ENCODE measurements around the gene CLASP1. TPM values are rescaled to one million over a fixed set of nuclear protein-coding genes. Genes with fewer than 3 reads are reported as not detected.

Gene CLASP1
- polyA plus RNA-seq, 1 donor (not counting 4 experiments of a cell fraction or from before 2014, with no cell fraction given): 16.7 TPM

DNA sequence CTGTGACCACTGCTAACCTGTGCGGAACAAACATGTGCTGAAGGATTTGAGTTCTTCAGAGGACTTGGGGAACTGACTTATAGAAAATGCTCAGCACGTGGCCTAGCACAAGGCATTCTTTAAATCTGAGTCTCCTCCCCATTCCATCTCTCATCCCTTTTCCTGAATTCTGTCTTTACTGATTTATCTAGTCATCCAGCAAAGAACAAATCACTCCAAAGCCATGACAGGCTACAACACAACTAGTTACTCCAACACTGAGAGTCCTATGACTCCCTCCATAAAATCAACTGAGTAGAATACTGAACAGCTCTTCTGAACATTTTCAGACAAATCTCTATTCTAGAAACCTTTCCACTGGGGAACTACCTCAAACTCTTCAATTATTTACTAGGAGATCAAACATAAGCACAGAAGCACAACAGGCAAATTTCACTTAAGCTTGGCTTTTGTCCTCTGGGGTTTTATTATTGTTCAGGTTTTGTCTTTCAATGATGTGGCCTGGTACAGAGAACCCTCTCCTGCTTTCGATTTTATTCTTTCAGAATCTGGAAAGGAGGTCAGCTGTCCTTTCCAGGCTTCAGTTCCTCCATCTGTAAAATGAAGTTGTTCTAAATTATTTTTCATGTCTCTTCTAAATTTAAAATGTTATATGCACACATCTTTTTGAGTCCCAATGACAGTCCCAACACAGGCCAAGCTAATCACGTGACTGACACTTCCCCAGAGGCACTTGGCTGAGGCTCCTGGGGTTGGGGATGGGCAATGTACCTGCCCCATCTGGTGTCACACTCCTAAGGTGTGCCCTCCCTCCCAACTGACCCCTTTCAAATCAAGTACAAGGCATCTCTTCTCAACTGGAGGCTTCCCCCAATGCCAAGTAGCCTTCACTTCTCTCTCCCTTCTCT lies 86.7 kb downstream of the CLASP1 start:
- dilution Hi-C loops (cut with MboI; ENCODE audit: extremely low pct_ligation_motif_present, low sequenced_read_pairs): no loop called here
- peaks cover 6% of the 10 kb centered on the region for H4K20me1 ChIP-seq (ENCODE audit: control insufficient read depth, extremely low read depth, insufficient read depth, low read length)
- DNase-seq (ENCODE audit: low read depth, low spot score) (no peak), FAIRE-seq (no peak)
- H3K36me3 ChIP-seq (ENCODE audit: control insufficient read depth in 2 of 2, extremely low read depth in 1 of 2, insufficient read depth in 2 of 2, low read length in 2 of 2): no peaks in the 10 kb centered on the region
- H3K9me3 ChIP-seq (ENCODE audit: control insufficient read depth, low read depth, low read length): no peaks in the 10 kb centered on the region
- H3K27me3 ChIP-seq (ENCODE audit: control insufficient read depth, extremely low read depth, insufficient read depth, low read length): no peaks in the 10 kb centered on the region
- no peak overlapping the region for H3K4me3 ChIP-seq (ENCODE audit: control insufficient read depth in 2 of 3, extremely low read depth in 1 of 3, insufficient read depth in 2 of 3, low read depth in 1 of 3, low read length in 3 of 3)
- H3K4me1 ChIP-seq (ENCODE audit: control insufficient read depth, extremely low read depth, insufficient read depth, low read length): peaks cover 23% of the 10 kb centered on the region
- H2AFZ ChIP-seq (ENCODE audit: control insufficient read depth, low read length): no peak overlapping the region
- TF ChIP-seq, protein P1, sequence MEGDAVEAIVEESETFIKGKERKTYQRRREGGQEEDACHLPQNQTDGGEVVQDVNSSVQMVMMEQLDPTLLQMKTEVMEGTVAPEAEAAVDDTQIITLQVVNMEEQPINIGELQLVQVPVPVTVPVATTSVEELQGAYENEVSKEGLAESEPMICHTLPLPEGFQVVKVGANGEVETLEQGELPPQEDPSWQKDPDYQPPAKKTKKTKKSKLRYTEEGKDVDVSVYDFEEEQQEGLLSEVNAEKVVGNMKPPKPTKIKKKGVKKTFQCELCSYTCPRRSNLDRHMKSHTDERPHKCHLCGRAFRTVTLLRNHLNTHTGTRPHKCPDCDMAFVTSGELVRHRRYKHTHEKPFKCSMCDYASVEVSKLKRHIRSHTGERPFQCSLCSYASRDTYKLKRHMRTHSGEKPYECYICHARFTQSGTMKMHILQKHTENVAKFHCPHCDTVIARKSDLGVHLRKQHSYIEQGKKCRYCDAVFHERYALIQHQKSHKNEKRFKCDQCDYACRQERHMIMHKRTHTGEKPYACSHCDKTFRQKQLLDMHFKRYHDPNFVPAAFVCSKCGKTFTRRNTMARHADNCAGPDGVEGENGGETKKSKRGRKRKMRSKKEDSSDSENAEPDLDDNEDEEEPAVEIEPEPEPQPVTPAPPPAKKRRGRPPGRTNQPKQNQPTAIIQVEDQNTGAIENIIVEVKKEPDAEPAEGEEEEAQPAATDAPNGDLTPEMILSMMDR (optimal IDR thresholded peaks at IDR 0.05 in 1 of 3, IDR thresholded peaks at IDR 0.05 in 1 of 3, conservative IDR thresholded peaks at IDR 0.05 in 1 of 3; ENCODE audit: extremely low read depth in 1 of 3, insufficient read depth in 2 of 3, low read length in 3 of 3): no peak
- TF ChIP-seq EZH2 (IDR thresholded peaks at IDR 0.05; ENCODE audit: low read length): no peak
- H3K9me1 ChIP-seq (ENCODE audit: control insufficient read depth, extremely low read depth, insufficient read depth, low read length): peaks cover 6% of the 10 kb centered on the region
- peak overlapping the region; percentile 36 for H3K4me2 ChIP-seq (ENCODE audit: control insufficient read depth, extremely low read depth, insufficient read depth, low read depth, low read length)
- H3K9ac ChIP-seq (ENCODE audit: control insufficient read depth, extremely low read depth, insufficient read depth, low read length): no peak overlapping the region
- H3K27ac ChIP-seq (ENCODE audit: control insufficient read depth, insufficient read depth, low read length): peak overlapping the region; percentile 42
- H3K79me2 ChIP-seq (ENCODE audit: control insufficient read depth, insufficient read depth, low read length): peaks cover 48% of the 10 kb centered on the region

GRCh38 chr2:121561617-121562268 lies 87.5 kb downstream of the CLASP1 start:
- no peak overlapping the region for H3K4me3 ChIP-seq (ENCODE audit: control insufficient read depth in 2 of 3, extremely low read depth in 1 of 3, insufficient read depth in 2 of 3, low read depth in 1 of 3, low read length in 3 of 3)
- peaks cover 10% of the 10 kb centered on the region for H4K20me1 ChIP-seq (ENCODE audit: control insufficient read depth, extremely low read depth, insufficient read depth, low read length)
- no peak overlapping the region for H2AFZ ChIP-seq (ENCODE audit: control insufficient read depth, low read length)
- peaks cover 23% of the 10 kb centered on the region for H3K4me1 ChIP-seq (ENCODE audit: control insufficient read depth, extremely low read depth, insufficient read depth, low read length)
- DNase-seq (ENCODE audit: low read depth, low spot score): peak; percentile 2
- dilution Hi-C loops (cut with MboI; ENCODE audit: extremely low pct_ligation_motif_present, low sequenced_read_pairs): no loop called here
- H3K4me2 ChIP-seq (ENCODE audit: control insufficient read depth, extremely low read depth, insufficient read depth, low read depth, low read length): peak overlapping the region; percentile 36
- no peaks in the 10 kb centered on the region for H3K9me3 ChIP-seq (ENCODE audit: control insufficient read depth, low read depth, low read length)
- H3K9me1 ChIP-seq (ENCODE audit: control insufficient read depth, extremely low read depth, insufficient read depth, low read length): peaks cover 6% of the 10 kb centered on the region
- H3K79me2 ChIP-seq (ENCODE audit: control insufficient read depth, insufficient read depth, low read length): peaks cover 44% of the 10 kb centered on the region
- no peak for TF ChIP-seq EZH2 (IDR thresholded peaks at IDR 0.05; ENCODE audit: low read length)
- TF ChIP-seq, protein P1 (optimal IDR thresholded peaks at IDR 0.05 in 1 of 3, IDR thresholded peaks at IDR 0.05 in 1 of 3, conservative IDR thresholded peaks at IDR 0.05 in 1 of 3; ENCODE audit: extremely low read depth in 1 of 3, insufficient read depth in 2 of 3, low read length in 3 of 3): no peak
- no peak overlapping the region for H3K9ac ChIP-seq (ENCODE audit: control insufficient read depth, extremely low read depth, insufficient read depth, low read length)
- H3K27me3 ChIP-seq (ENCODE audit: control insufficient read depth, extremely low read depth, insufficient read depth, low read length): no peaks in the 10 kb centered on the region
- peak overlapping the region; percentile 42 for H3K27ac ChIP-seq (ENCODE audit: control insufficient read depth, insufficient read depth, low read length)
- H3K36me3 ChIP-seq (ENCODE audit: control insufficient read depth in 2 of 2, extremely low read depth in 1 of 2, insufficient read depth in 2 of 2, low read length in 2 of 2): no peaks in the 10 kb centered on the region
- peak; percentile 49 for FAIRE-seq

All from keratinocyte (primary cell).